GM12891 (cell line): ENCODE measurements around the gene MYO1F.

Source experiments
- POLR2A ChIP-seq: IDR thresholded peaks from 2 replicates; pipeline ENCODE4 v1.6.1; 2011; ENCODE audit warnings: low read depth, low read length, control low read depth
- POLR2AphosphoS5 ChIP-seq: IDR thresholded peaks from 2 replicates; pipeline ENCODE4 v1.6.1; 2011; ENCODE audit warnings: low read depth, low read length, control low read depth
- TAF1 ChIP-seq: IDR thresholded peaks from 2 replicates; pipeline ENCODE4 v1.6.1; 2011; ENCODE audit warnings: low read depth, low read length, control low read depth

DNA sequence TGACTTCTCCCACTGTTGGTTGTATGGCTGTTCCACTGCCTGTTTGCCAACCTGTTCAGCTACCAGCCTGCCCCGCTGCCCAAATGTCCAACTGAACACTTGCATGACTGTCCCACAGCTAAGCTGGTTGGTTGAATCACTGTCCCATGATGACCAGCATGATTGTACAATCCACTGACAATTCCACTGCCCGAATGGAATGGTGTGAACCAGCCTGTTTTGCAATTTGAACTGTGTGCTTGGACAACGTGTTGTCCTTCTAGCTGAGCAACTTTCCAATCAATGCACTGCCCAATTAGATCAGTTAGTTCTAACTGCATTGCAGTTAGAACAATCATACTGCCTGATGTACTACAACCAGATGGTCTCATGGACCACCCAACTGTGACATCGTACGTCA, 24.6 kb upstream of the MYO1F start:
- TF ChIP-seq TAF1 (no peak), POLR2A (no peak), POLR2AphosphoS5 (no peak)
